IMR-90 (cell line): ENCODE results near the gene TNFAIP8L1. TPM values are rescaled to one million over a fixed set of nuclear protein-coding genes. Genes with fewer than 3 reads are reported as not detected.

Experiments
- ATAC-seq: fragments of 200-7000 bp; cut with Tn5 transposase; 2 replicates; pipeline ENCODE4 v1.9.1; 2020; ENCODE audit warnings: low read depth, mild to moderate bottlenecking, moderate library complexity
- BruUV-seq: library from RNA; stranded (reverse); fragments of 400-500 nt; replicated peaks from 2 replicates; lab custom pipeline; 2021; lab: Mats Ljungman, UMichigan
- CTCF ChIA-PET: fragments of 300-600 bp; formaldehyde crosslinking; extraction: SDS; loops from one replicate; lab custom pipeline; 2021; ENCODE audit warnings: antibody characterized with exemption; lab: Yijun Ruan, JAX
- POLR2A ChIA-PET: fragments of 300-600 bp; sonication (Branson Sonifier 250); formaldehyde crosslinking; loops from one replicate; lab custom pipeline; 2022; ENCODE audit warnings: antibody characterized with exemption; ENCODE audit not compliant: unreplicated experiment; lab: Charles Lee
- DNase-seq: peaks from one replicate; pipeline ENCODE4 v3.0.0; 2013
- H2AFZ ChIP-seq: replicated peaks from 2 replicates; pipeline ENCODE3; 2013; ENCODE audit warnings: low read length, mild to moderate bottlenecking; ENCODE audit not compliant: poor library complexity
- H2AK5ac ChIP-seq: 2 replicates; pipeline ENCODE4 v1.6.1; 2013; ENCODE audit warnings: low read depth, low read length, inconsistent platforms
- H2AK9ac ChIP-seq: replicated peaks from 2 replicates; pipeline ENCODE3; 2013; ENCODE audit warnings: mild to moderate bottlenecking, low read depth, low read length, moderate library complexity; ENCODE audit not compliant: poor library complexity
- H2BK120ac ChIP-seq: 2 replicates; pipeline ENCODE4 v1.6.1; 2013; ENCODE audit warnings: low read depth, low read length, inconsistent platforms
- H2BK15ac ChIP-seq: 3 replicates; pipeline ENCODE4 v1.6.1; 2013; ENCODE audit warnings: low read depth, low read length, inconsistent platforms
- H2BK20ac ChIP-seq: 2 replicates; pipeline ENCODE4 v1.6.1; 2013; ENCODE audit warnings: low read depth, mild to moderate bottlenecking, inconsistent platforms, low read length, moderate library complexity
- H2BK5ac ChIP-seq: 2 replicates; pipeline ENCODE4 v1.6.1; 2013; ENCODE audit warnings: mild to moderate bottlenecking, low read depth, low read length, inconsistent platforms; ENCODE audit not compliant: poor library complexity, severe bottlenecking
- H3K14ac ChIP-seq: replicated peaks from 2 replicates; pipeline ENCODE4 v1.6.1; 2013; ENCODE audit warnings: low read depth, low read length, inconsistent platforms
- H3K18ac ChIP-seq: 2 replicates; pipeline ENCODE4 v1.6.1; 2013; ENCODE audit warnings: low read depth, low read length, control low read depth
- H3K23ac ChIP-seq: 2 replicates; pipeline ENCODE4 v1.6.1; 2013; ENCODE audit warnings: low read depth, low read length, inconsistent platforms
- H3K27ac ChIP-seq: 2 replicates; pipeline ENCODE4 v1.5.1; 2013; ENCODE audit warnings: mild to moderate bottlenecking, control low read depth, low read length; ENCODE audit not compliant: insufficient read depth
- H3K27me3 ChIP-seq: 2 replicates; pipeline ENCODE4 v1.6.1; 2013; ENCODE audit warnings: low read length; ENCODE audit not compliant: control insufficient read depth, insufficient read depth
- H3K36me3 ChIP-seq: 2 replicates; pipeline ENCODE4 v1.6.1; 2013; ENCODE audit warnings: low read length, mixed read lengths; ENCODE audit not compliant: control insufficient read depth, insufficient read depth
- H3K4ac ChIP-seq: 2 replicates; pipeline ENCODE4 v1.6.1; 2013; ENCODE audit warnings: low read depth, low read length, inconsistent platforms
- H3K4me1 ChIP-seq: 2 replicates; pipeline ENCODE4 v1.6.1; 2013; ENCODE audit warnings: low read length, mixed read lengths; ENCODE audit not compliant: control insufficient read depth, insufficient read depth
- H3K4me2 ChIP-seq: 2 replicates; pipeline ENCODE4 v1.6.1; 2013; ENCODE audit warnings: low read depth, mild to moderate bottlenecking, control low read depth, low read length, moderate library complexity
- H3K4me3 ChIP-seq: 2 replicates; pipeline ENCODE4 v1.5.1; 2013; ENCODE audit warnings: low read depth, mild to moderate bottlenecking, control low read depth, low read length, moderate library complexity; ENCODE audit not compliant: insufficient read depth
- H3K56ac ChIP-seq: 2 replicates; pipeline ENCODE4 v1.6.1; 2013; ENCODE audit warnings: low read length, inconsistent platforms; ENCODE audit not compliant: insufficient read depth; ENCODE audit errors: extremely low read depth
- H3K79me1 ChIP-seq, 2 experiments: 2 replicates each; pipeline ENCODE4 v1.6.1; 2013; ENCODE audit warnings: low read length in 2 of 2, inconsistent platforms in 1 of 2, low read depth in 1 of 2
- H3K9ac ChIP-seq: 2 replicates; pipeline ENCODE4 v1.6.1; 2013; ENCODE audit warnings: low read depth, low read length, control low read depth
- H3K9me1 ChIP-seq: 2 replicates; pipeline ENCODE4 v1.6.1; 2013; ENCODE audit warnings: low read length, inconsistent platforms; ENCODE audit not compliant: insufficient read depth
- H3K9me3 ChIP-seq: 2 replicates; pipeline ENCODE4 v1.6.1; 2013; ENCODE audit warnings: low read length; ENCODE audit not compliant: control insufficient read depth, insufficient read depth
- H4K20me1 ChIP-seq: 2 replicates; pipeline ENCODE4 v1.6.1; 2013; ENCODE audit warnings: low read length, inconsistent platforms; ENCODE audit not compliant: insufficient read depth
- H4K5ac ChIP-seq: 2 replicates; pipeline ENCODE4 v1.6.1; 2013; ENCODE audit warnings: mild to moderate bottlenecking, low read depth, low read length, control low read depth
- H4K8ac ChIP-seq, 2 experiments: 2 replicates each; pipeline ENCODE4 v1.6.1; 2013; ENCODE audit warnings: low read depth in 2 of 2, low read length in 2 of 2, control low read depth in 1 of 2, inconsistent platforms in 1 of 2
- H4K91ac ChIP-seq: 2 replicates; pipeline ENCODE4 v1.6.1; 2013; ENCODE audit warnings: low read depth, low read length, inconsistent platforms; ENCODE audit not compliant: insufficient read depth
- BHLHE40 ChIP-seq: fragments of 150-350 bp; IDR thresholded peaks from 2 replicates; pipeline ENCODE4 v1.6.1; 2016; ENCODE audit warnings: mild to moderate bottlenecking, low read depth, low read length
- CEBPB ChIP-seq: IDR thresholded peaks from 2 replicates; pipeline ENCODE4 v1.6.1; 2012; ENCODE audit warnings: low read depth, low read length, improper control_type of control experiment
- CHD1 ChIP-seq: IDR thresholded peaks from 2 replicates; pipeline ENCODE4 v1.6.1; 2012; ENCODE audit warnings: low read depth, low read length, improper control_type of control experiment
- ELK1 ChIP-seq: fragments of 150-350 bp; IDR thresholded peaks from 2 replicates; pipeline ENCODE4 v1.6.1; 2016; ENCODE audit warnings: low read depth, mild to moderate bottlenecking, low read length, moderate library complexity, borderline replicate concordance
- FOS ChIP-seq: fragments of 150-350 bp; IDR thresholded peaks from 2 replicates; pipeline ENCODE4 v1.6.1; 2016; ENCODE audit warnings: low read depth, low read length
- MAFK ChIP-seq: IDR thresholded peaks from 2 replicates; pipeline ENCODE4 v1.6.1; 2012; ENCODE audit warnings: low read depth, low read length, improper control_type of control experiment
- MAZ ChIP-seq: IDR thresholded peaks from 2 replicates; pipeline ENCODE4 v1.6.1; 2012; ENCODE audit warnings: low read depth, mild to moderate bottlenecking, low read length, improper control_type of control experiment, moderate library complexity, borderline replicate concordance
- MXI1 ChIP-seq: IDR thresholded peaks from 2 replicates; pipeline ENCODE4 v1.6.1; 2012; ENCODE audit warnings: low read depth, mild to moderate bottlenecking, low read length, moderate library complexity, borderline replicate concordance
- NFE2L2 ChIP-seq: fragments of 150-350 bp; IDR thresholded peaks from 2 replicates; pipeline ENCODE4 v1.6.1; 2016; ENCODE audit warnings: low read depth, mild to moderate bottlenecking, low read length
- POLR2A ChIP-seq: IDR thresholded peaks from 2 replicates; pipeline ENCODE4 v1.6.1; 2012; ENCODE audit warnings: mild to moderate bottlenecking, low read depth, low read length
- RAD21 ChIP-seq: IDR thresholded peaks from 2 replicates; pipeline ENCODE4 v1.6.1; 2012; ENCODE audit warnings: low read length, improper control_type of control experiment
- RCOR1 ChIP-seq: IDR thresholded peaks from 2 replicates; pipeline ENCODE4 v1.6.1; 2012; ENCODE audit warnings: mild to moderate bottlenecking, low read length, improper control_type of control experiment; ENCODE audit not compliant: insufficient replicate concordance
- RFX5 ChIP-seq: IDR thresholded peaks from 2 replicates; pipeline ENCODE4 v1.8.0; 2012; ENCODE audit warnings: low read depth, mild to moderate bottlenecking, low read length, moderate library complexity
- SMC3 ChIP-seq: fragments of 150-350 bp; IDR thresholded peaks from 2 replicates; pipeline ENCODE4 v1.6.1; 2016; ENCODE audit warnings: low read depth, mild to moderate bottlenecking, antibody characterized with exemption, low read length, moderate library complexity
- WGBS, 2 experiments: methylation state at CpG; one replicate each; pipeline versions ENCODE4 v1.1.5 to v1.1.7; 2013; ENCODE audit warnings: missing lambda C conversion rate in 2 of 2; ENCODE audit not compliant: insufficient read length in 1 of 2; ENCODE audit errors: extremely low coverage in 2 of 2; 5-methylcytosine and 5-hydroxymethylcytosine counted together
- dilution Hi-C: fragments of 300-500 bp; cut with HindIII; formaldehyde crosslinking; loops from one replicate; pipeline ENCODE4 v1.14.3; 2018; ENCODE audit warnings: low sequenced_read_pairs; ENCODE audit not compliant: unreplicated experiment
- in situ Hi-C: fragments of 300-500 bp; cut with MboI; formaldehyde crosslinking; loops from 3 replicates; pipeline ENCODE4 v1.14.3; 2019; ENCODE audit warnings: low sequenced_read_pairs, inconsistent platforms, mixed read lengths
- intact Hi-C: fragments of 100-400 bp; cut with micrococcal nuclease; formaldehyde crosslinking; loops from 2 replicates; pipeline ENCODE4 v1.10.0; 2022
- polyA plus RNA-seq, 3 experiments: library from polyadenylated mRNA; depleted of rRNA; stranded (reverse); fragments of >200 nt; gene quantifications; 2 replicates each; pipeline ENCODE4 v1.2.3, GENCODE V29; 2012; ENCODE audit warnings: low replicate concordance in 1 of 3
- total RNA-seq: library from RNA; depleted of rRNA; stranded (reverse); fragments of >200 nt; gene quantifications from 2 replicates; pipeline ENCODE4 v1.2.3, GENCODE V29; 2012
- TF ChIP-seq, protein P1 (sequence below): fragments of 150-350 bp; IDR thresholded peaks from 2 replicates; pipeline ENCODE4 v1.6.1; 2017; ENCODE audit warnings: mild to moderate bottlenecking, antibody characterized with exemption, low read length, low read depth
- TF ChIP-seq, protein P2 (sequence below): conservative IDR thresholded peaks from 2 replicates; pipeline ENCODE4 v1.5.1; 2012; ENCODE audit warnings: mild to moderate bottlenecking, low read depth, low read length, improper control_type of control experiment

Gene TNFAIP8L1
- total and polyA plus RNA-seq, 2 of the 4 experiments (the other 2 are of a cell fraction): 2.5 to 6.0 TPM

- in situ Hi-C loops: no loop called here
- H3K18ac ChIP-seq: no peak overlapping the region
- no peak overlapping the region for H3K27ac ChIP-seq
- H3K9me3 ChIP-seq: no peaks in the 10 kb centered on the region
- no peak overlapping the region for H3K4ac ChIP-seq
- no peak overlapping the region for H3K56ac ChIP-seq
- no peak overlapping the region for H2AK9ac ChIP-seq
- H4K20me1 ChIP-seq: no peaks in the 10 kb centered on the region
- H3K14ac ChIP-seq: no peak overlapping the region
- 71 to 100% methylated on average over 4 to 5 of the region's 5 CpGs for WGBS, 2 experiments
- H3K9me1 ChIP-seq: no peaks in the 10 kb centered on the region
- TF ChIP-seq MAZ (no peak), CHD1 (no peak), CEBPB (no peak), POLR2A (no peak), ELK1 (no peak), RFX5 (no peak), NFE2L2 (no peak), FOS (no peak), RCOR1 (no peak), MAFK (no peak), RAD21 (no peak), SMC3 (no peak), BHLHE40 (no peak), MXI1 (no peak)
- TF ChIP-seq, protein P1, sequence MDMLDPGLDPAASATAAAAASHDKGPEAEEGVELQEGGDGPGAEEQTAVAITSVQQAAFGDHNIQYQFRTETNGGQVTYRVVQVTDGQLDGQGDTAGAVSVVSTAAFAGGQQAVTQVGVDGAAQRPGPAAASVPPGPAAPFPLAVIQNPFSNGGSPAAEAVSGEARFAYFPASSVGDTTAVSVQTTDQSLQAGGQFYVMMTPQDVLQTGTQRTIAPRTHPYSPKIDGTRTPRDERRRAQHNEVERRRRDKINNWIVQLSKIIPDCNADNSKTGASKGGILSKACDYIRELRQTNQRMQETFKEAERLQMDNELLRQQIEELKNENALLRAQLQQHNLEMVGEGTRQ: no peak
- TF ChIP-seq, protein P2, sequence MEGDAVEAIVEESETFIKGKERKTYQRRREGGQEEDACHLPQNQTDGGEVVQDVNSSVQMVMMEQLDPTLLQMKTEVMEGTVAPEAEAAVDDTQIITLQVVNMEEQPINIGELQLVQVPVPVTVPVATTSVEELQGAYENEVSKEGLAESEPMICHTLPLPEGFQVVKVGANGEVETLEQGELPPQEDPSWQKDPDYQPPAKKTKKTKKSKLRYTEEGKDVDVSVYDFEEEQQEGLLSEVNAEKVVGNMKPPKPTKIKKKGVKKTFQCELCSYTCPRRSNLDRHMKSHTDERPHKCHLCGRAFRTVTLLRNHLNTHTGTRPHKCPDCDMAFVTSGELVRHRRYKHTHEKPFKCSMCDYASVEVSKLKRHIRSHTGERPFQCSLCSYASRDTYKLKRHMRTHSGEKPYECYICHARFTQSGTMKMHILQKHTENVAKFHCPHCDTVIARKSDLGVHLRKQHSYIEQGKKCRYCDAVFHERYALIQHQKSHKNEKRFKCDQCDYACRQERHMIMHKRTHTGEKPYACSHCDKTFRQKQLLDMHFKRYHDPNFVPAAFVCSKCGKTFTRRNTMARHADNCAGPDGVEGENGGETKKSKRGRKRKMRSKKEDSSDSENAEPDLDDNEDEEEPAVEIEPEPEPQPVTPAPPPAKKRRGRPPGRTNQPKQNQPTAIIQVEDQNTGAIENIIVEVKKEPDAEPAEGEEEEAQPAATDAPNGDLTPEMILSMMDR: no peak
- no peak overlapping the region for H2BK15ac ChIP-seq
- H4K91ac ChIP-seq: no peak overlapping the region
- CTCF ChIA-PET: no interaction called here
- H2BK120ac ChIP-seq: no peak overlapping the region
- H3K9ac ChIP-seq: no peak overlapping the region
- no peak overlapping the region for H4K5ac ChIP-seq
- ATAC-seq (no peak), DNase-seq (no peak)
- no peak overlapping the region for H4K8ac ChIP-seq
- H3K4me3 ChIP-seq: no peak overlapping the region
- H3K36me3 ChIP-seq: no peaks in the 10 kb centered on the region
- H3K23ac ChIP-seq: no peak overlapping the region
- H3K4me1 ChIP-seq: peaks cover 3% of the 10 kb centered on the region; the same call in 1 of the 2 replicates
- no peak overlapping the region for H3K4me2 ChIP-seq
- H3K27me3 ChIP-seq: peaks cover 45% of the 10 kb centered on the region
- POLR2A ChIA-PET: no interaction called here
- dilution Hi-C loops: no loop called here
- H3K79me1 ChIP-seq: no peaks in the 10 kb centered on the region
- intact Hi-C loops: no loop called here
- BruUV-seq: no TSS peak
- no peak overlapping the region for H2AFZ ChIP-seq
- H2BK20ac ChIP-seq: no peak overlapping the region
- H2BK5ac ChIP-seq: peak overlapping the region; percentile 54
- no peak overlapping the region for H2AK5ac ChIP-seq
These were observed 37.0 kb upstream of the TNFAIP8L1 start for GRCh38 chr19:4602173-4602788.
